ENCODE measurements around the gene GRK5.

GRK5 gene

DNA sequence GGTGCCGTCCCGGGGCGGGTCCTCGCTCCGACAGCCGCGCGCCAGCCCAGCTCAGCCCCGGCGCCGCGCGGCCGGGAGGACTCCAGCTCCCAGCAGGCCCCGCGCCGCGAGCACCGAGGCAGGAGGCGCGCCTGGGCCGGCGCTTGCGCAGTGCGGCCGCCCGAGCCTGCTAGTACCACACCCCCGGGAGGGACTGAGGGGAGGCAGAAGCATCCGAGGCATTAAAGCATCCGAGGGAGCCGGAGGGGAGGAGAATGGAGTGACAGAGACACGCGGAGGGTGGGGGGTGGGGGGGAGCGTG, at the start of gene GRK5:
Gene GRK5 (plus strand): TSS at position 206 of the 301 bp plus-strand sequence. CDS start 347 bp downstream, outside the sequence.
- peaks cover 25% of the 10 kb centered on the region for H3K27me3 ChIP-seq (ENCODE audit: control insufficient read depth, insufficient read depth, low read length)
- H3K9ac ChIP-seq (ENCODE audit: low read length) = peak within 1 kb of the TSS; percentile 63
- H3K4me3 ChIP-seq (ENCODE audit: low read length) = peak within 1 kb of the TSS; percentile 85
- peaks cover 23% of the 10 kb centered on the region for H3K4me1 ChIP-seq (ENCODE audit: control insufficient read depth, low read depth, low read length)
- no peaks in the 10 kb centered on the region for H3K36me3 ChIP-seq (ENCODE audit: control insufficient read depth, low read depth, low read length)
- no peak within 1 kb of the TSS for H3K27ac ChIP-seq (ENCODE audit: low read length)
- no peaks in the 10 kb centered on the region for H3K9me3 ChIP-seq (ENCODE audit: control insufficient read depth, low read depth, low read length)

DNA sequence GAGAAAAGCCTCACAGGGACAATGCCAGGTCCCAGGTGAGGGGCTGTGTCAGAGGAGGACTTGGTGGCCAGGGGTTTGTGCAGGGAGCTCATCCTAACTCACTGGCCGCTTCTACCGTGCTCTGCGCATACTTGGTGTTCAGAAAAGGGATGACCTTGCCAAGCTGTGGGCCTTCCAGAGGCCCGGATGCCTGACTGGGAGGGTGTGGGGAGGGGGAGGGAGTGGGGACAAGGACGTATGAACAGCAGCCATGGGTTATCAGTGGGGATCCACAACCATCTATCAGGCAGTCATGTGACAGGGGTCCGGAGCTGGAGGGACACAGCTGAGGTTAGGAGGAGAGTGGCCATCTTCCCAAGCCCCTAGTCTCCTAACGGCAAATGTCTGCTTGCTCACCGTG, 48.0 kb upstream of the GRK5 start:
- Histone ChIP-seq H3K9me3 (ENCODE audit: control insufficient read depth, low read depth, low read length) (no peaks in the 10 kb centered on the region), H3K9ac (ENCODE audit: low read length) (no peak overlapping the region), H3K36me3 (ENCODE audit: control insufficient read depth, low read depth, low read length) (peaks cover 23% of the 10 kb centered on the region), H3K4me1 (ENCODE audit: control insufficient read depth, low read depth, low read length) (no peaks in the 10 kb centered on the region), H3K27ac (ENCODE audit: low read length) (no peak overlapping the region), H3K4me3 (ENCODE audit: low read length) (no peak overlapping the region), H3K27me3 (ENCODE audit: control insufficient read depth, insufficient read depth, low read length) (no peaks in the 10 kb centered on the region)

DNA sequence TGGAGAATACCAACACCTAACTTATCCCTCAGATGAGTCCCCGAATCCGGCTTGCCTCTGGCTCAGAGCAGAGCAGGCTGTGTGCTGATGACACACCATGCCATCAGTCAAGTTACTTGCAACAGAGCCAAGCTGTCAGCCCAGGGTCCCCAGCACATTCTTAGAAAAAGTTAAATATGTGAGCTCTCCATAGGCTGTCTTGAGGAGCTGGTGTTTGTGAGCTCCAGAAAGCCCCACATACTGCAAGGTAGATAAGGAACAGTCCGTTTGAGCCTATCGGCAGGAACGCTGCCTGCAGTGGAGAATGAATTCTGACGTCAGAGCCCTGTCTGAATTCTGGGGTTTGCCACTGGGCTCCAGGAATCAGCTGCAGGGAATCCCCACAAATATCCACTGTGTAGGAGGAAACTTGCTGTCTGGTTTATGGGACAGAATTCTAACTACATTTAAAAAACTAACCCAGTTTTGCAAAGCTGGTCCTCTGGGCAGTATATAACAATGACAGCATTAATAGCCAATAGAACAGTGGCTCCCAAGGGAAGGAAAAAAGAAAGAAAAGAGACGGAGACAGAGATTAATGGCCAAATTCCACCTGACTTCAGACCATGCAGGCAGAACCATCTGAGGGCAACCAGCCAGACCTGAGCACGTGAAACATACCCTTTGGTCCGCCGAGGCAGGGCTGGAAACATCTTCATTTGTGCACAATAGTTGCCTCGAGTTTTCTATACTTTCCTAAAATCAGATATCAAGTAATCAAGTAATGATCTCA, 45.5 kb upstream of the GRK5 start:
- no peak overlapping the region for H3K27ac ChIP-seq (ENCODE audit: low read length)
- H3K36me3 ChIP-seq (ENCODE audit: control insufficient read depth, low read depth, low read length) = peaks cover 8% of the 10 kb centered on the region
- no peak overlapping the region for H3K9ac ChIP-seq (ENCODE audit: low read length)
- H3K4me3 ChIP-seq (ENCODE audit: low read length) = no peak overlapping the region
- H3K4me1 ChIP-seq (ENCODE audit: control insufficient read depth, low read depth, low read length) = no peaks in the 10 kb centered on the region
- no peaks in the 10 kb centered on the region for H3K27me3 ChIP-seq (ENCODE audit: control insufficient read depth, insufficient read depth, low read length)
- no peaks in the 10 kb centered on the region for H3K9me3 ChIP-seq (ENCODE audit: control insufficient read depth, low read depth, low read length)

- Histone ChIP-seq H3K27me3 (ENCODE audit: control insufficient read depth, insufficient read depth, low read length) (no peaks in the 10 kb centered on the region), H3K4me1 (ENCODE audit: control insufficient read depth, low read depth, low read length) (no peaks in the 10 kb centered on the region), H3K9me3 (ENCODE audit: control insufficient read depth, low read depth, low read length) (no peaks in the 10 kb centered on the region), H3K4me3 (ENCODE audit: low read length) (no peak overlapping the region), H3K36me3 (ENCODE audit: control insufficient read depth, low read depth, low read length) (peaks cover 13% of the 10 kb centered on the region), H3K27ac (ENCODE audit: low read length) (no peak overlapping the region), H3K9ac (ENCODE audit: low read length) (no peak overlapping the region)
Observed at GRCh38 chr10:119162452-119163092, 44.8 kb upstream of the GRK5 start.

DNA sequence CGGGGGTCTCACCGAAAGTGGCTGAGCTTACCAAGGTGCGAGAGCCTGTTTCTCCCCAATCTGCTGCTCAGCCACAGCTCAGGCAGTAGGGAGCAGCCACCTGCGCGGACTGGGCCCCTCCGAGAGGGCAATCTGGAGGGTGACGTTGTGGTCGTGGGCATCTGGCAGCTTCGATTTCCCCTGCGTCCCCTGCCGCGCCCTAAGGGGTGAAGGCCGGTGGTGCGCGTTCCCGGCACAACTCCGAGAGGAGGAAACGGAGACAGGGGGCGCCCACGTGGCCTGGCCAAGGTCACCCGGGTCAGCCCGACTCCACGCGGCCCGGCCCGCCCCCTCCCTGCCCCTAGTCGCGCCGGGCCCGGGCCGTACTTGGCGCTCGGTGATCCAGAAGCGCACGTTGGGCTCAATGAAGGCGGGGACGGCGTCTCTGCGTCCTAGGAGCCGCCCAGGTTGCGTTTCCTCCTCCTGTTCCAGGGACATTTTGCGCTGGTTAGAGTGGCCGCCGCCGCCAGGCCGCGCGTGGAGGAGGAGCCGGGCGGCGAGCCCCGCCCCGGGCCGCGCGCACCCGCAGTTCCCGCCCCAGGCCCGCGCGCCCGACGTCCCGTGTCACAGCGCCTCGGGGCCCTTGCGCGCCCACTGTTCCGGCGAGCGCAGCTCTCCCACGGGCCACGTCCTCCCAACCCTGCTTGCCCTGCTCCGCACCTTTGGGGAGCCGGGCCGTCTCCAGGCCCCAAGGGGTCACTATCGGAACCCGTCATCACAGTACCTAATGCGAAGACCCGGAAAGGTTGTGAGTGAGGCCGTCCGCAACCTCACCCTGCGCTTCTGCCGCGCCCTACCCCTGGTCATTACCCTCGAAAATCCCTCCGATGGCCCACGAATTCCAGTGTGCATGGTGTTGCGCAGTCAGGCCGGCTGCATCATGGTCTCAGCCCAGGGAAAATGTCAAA, 41.9 kb upstream of the GRK5 start, which contains the start of gene SFXN4:
Gene SFXN4 (minus strand): TSS at position 544 of the 947 bp plus-strand sequence. CDS start 67 bp downstream, at position 477.
- H3K4me1 ChIP-seq (ENCODE audit: control insufficient read depth, low read depth, low read length) = no peaks in the 10 kb centered on the region
- H3K36me3 ChIP-seq (ENCODE audit: control insufficient read depth, low read depth, low read length) = peaks cover 35% of the 10 kb centered on the region
- no peak within 1 kb of the TSS for H3K27ac ChIP-seq (ENCODE audit: low read length)
- peak within 1 kb of the TSS; percentile 53 for H3K4me3 ChIP-seq (ENCODE audit: low read length)
- no peaks in the 10 kb centered on the region for H3K27me3 ChIP-seq (ENCODE audit: control insufficient read depth, insufficient read depth, low read length)
- H3K9ac ChIP-seq (ENCODE audit: low read length) = peak within 1 kb of the TSS; percentile 73
- no peaks in the 10 kb centered on the region for H3K9me3 ChIP-seq (ENCODE audit: control insufficient read depth, low read depth, low read length)

DNA sequence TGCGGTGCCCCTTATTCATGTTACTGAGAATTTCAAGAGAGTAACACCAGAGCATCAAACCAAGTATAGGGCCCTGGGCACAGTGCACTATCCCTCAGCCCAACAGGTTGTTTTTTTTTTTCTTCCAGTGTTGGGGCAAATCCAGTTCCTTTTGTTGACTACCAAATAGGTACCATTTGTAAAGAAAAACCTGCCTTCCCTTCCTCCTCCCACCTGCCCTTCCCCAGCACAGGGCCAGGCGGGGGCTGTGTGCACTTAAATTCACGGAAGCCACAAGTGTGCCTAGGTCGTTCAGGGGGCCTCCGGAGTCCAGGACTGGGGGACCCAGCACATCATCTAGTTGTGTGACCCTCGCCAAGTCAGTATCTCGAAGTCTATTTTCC, 41.3 kb upstream of the GRK5 start:
- Histone ChIP-seq H3K9me3 (ENCODE audit: control insufficient read depth, low read depth, low read length) (no peaks in the 10 kb centered on the region), H3K4me1 (ENCODE audit: control insufficient read depth, low read depth, low read length) (no peaks in the 10 kb centered on the region), H3K9ac (ENCODE audit: low read length) (peak overlapping the region; percentile 73), H3K27me3 (ENCODE audit: control insufficient read depth, insufficient read depth, low read length) (no peaks in the 10 kb centered on the region), H3K27ac (ENCODE audit: low read length) (no peak overlapping the region), H3K4me3 (ENCODE audit: low read length) (peak overlapping the region; percentile 53), H3K36me3 (ENCODE audit: control insufficient read depth, low read depth, low read length) (peaks cover 34% of the 10 kb centered on the region)

GRCh38 chr10:119166564-119166963, 40.8 kb upstream of the GRK5 start:
- no peak overlapping the region for H3K27ac ChIP-seq (ENCODE audit: low read length)
- no peak overlapping the region for H3K4me3 ChIP-seq (ENCODE audit: low read length)
- H3K27me3 ChIP-seq (ENCODE audit: control insufficient read depth, insufficient read depth, low read length) = no peaks in the 10 kb centered on the region
- no peaks in the 10 kb centered on the region for H3K9me3 ChIP-seq (ENCODE audit: control insufficient read depth, low read depth, low read length)
- peaks cover 39% of the 10 kb centered on the region for H3K36me3 ChIP-seq (ENCODE audit: control insufficient read depth, low read depth, low read length)
- no peaks in the 10 kb centered on the region for H3K4me1 ChIP-seq (ENCODE audit: control insufficient read depth, low read depth, low read length)
- H3K9ac ChIP-seq (ENCODE audit: low read length) = no peak overlapping the region

DNA sequence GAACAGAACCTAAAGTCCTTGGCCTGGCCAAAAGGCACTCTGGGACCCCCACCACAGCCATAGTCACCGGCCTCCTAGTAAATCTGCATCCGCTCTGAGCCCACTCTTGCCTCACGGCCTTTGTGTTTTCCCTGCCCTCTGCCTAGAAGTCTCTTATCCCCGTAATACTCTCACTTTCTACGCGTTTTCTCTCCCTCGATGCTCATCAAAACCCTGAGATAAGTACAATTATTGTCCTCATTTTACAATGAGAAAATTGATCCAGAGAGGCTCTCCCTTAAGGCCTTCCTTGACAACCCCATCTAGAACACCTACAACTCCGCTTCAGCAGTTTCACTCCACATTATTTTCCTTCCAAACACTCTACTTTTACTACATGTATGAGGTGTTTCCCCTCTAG, 40.3 kb upstream of the GRK5 start:
- Histone ChIP-seq H3K27ac (ENCODE audit: low read length) (no peak overlapping the region), H3K36me3 (ENCODE audit: control insufficient read depth, low read depth, low read length) (peaks cover 44% of the 10 kb centered on the region), H3K4me3 (ENCODE audit: low read length) (no peak overlapping the region), H3K4me1 (ENCODE audit: control insufficient read depth, low read depth, low read length) (no peaks in the 10 kb centered on the region), H3K27me3 (ENCODE audit: control insufficient read depth, insufficient read depth, low read length) (no peaks in the 10 kb centered on the region), H3K9me3 (ENCODE audit: control insufficient read depth, low read depth, low read length) (no peaks in the 10 kb centered on the region), H3K9ac (ENCODE audit: low read length) (no peak overlapping the region)

GRCh38 chr10:119174109-119174508, 33.3 kb upstream of the GRK5 start:
- H3K9ac ChIP-seq (ENCODE audit: low read length) = no peak overlapping the region
- H3K27me3 ChIP-seq (ENCODE audit: control insufficient read depth, insufficient read depth, low read length) = no peaks in the 10 kb centered on the region
- H3K27ac ChIP-seq (ENCODE audit: low read length) = no peak overlapping the region
- H3K4me1 ChIP-seq (ENCODE audit: control insufficient read depth, low read depth, low read length) = peaks cover 3% of the 10 kb centered on the region
- no peak overlapping the region for H3K4me3 ChIP-seq (ENCODE audit: low read length)
- peaks cover 68% of the 10 kb centered on the region for H3K36me3 ChIP-seq (ENCODE audit: control insufficient read depth, low read depth, low read length)
- H3K9me3 ChIP-seq (ENCODE audit: control insufficient read depth, low read depth, low read length) = no peaks in the 10 kb centered on the region

DNA sequence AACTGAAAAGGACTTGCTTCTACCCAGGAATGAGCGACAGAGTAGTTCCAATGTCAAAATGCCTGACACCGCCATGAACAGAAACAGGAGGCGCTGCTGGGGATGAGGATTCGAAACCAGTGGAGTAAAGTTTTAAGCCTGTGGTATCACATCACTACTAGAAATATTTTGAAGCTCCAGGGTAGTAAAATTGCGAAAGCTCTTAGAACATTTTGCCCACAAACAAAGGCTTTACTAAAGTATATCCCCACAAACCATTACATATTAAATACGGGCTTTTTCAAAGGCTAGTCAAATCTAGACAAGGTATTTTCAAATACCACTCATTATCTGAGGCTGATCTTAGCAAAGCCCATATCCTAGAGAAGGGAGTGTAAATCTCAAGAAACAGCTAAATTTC, 31.2 kb upstream of the GRK5 start:
- no peak overlapping the region for H3K9ac ChIP-seq (ENCODE audit: low read length)
- peaks cover 51% of the 10 kb centered on the region for H3K36me3 ChIP-seq (ENCODE audit: control insufficient read depth, low read depth, low read length)
- H3K4me1 ChIP-seq (ENCODE audit: control insufficient read depth, low read depth, low read length) = peaks cover 5% of the 10 kb centered on the region
- no peak overlapping the region for H3K27ac ChIP-seq (ENCODE audit: low read length)
- no peak overlapping the region for H3K4me3 ChIP-seq (ENCODE audit: low read length)
- no peaks in the 10 kb centered on the region for H3K27me3 ChIP-seq (ENCODE audit: control insufficient read depth, insufficient read depth, low read length)
- no peaks in the 10 kb centered on the region for H3K9me3 ChIP-seq (ENCODE audit: control insufficient read depth, low read depth, low read length)

- no peaks in the 10 kb centered on the region for H3K27me3 ChIP-seq (ENCODE audit: control insufficient read depth, insufficient read depth, low read length)
- peaks cover 5% of the 10 kb centered on the region for H3K4me1 ChIP-seq (ENCODE audit: control insufficient read depth, low read depth, low read length)
- peak overlapping the region; percentile 93 for H3K9ac ChIP-seq (ENCODE audit: low read length)
- peak overlapping the region; percentile 61 for H3K27ac ChIP-seq (ENCODE audit: low read length)
- peak overlapping the region; percentile 88 for H3K4me3 ChIP-seq (ENCODE audit: low read length)
- H3K9me3 ChIP-seq (ENCODE audit: control insufficient read depth, low read depth, low read length) = no peaks in the 10 kb centered on the region
- peaks cover 37% of the 10 kb centered on the region for H3K36me3 ChIP-seq (ENCODE audit: control insufficient read depth, low read depth, low read length)
Observed at GRCh38 chr10:119177708-119178371, 29.5 kb upstream of the GRK5 start.
